B cell (primary cell): ENCODE results near the gene TTLL11.

Experiments
- EZH2 ChIP-seq: IDR thresholded peaks from 2 replicates; pipeline ENCODE4 v1.6.1; 2012; ENCODE audit warnings: borderline replicate concordance, low read depth, mild to moderate bottlenecking, moderate library complexity, low read length; ENCODE audit not compliant: insufficient read depth, poor library complexity, severe bottlenecking
- TF ChIP-seq, protein P1 (sequence below): fragments of 200-600 bp; IDR thresholded peaks from one replicate; pipeline ENCODE4 v1.8.0; 2022; ENCODE audit warnings: antibody characterized with exemption, mild to moderate bottlenecking

- TF ChIP-seq, protein P1, sequence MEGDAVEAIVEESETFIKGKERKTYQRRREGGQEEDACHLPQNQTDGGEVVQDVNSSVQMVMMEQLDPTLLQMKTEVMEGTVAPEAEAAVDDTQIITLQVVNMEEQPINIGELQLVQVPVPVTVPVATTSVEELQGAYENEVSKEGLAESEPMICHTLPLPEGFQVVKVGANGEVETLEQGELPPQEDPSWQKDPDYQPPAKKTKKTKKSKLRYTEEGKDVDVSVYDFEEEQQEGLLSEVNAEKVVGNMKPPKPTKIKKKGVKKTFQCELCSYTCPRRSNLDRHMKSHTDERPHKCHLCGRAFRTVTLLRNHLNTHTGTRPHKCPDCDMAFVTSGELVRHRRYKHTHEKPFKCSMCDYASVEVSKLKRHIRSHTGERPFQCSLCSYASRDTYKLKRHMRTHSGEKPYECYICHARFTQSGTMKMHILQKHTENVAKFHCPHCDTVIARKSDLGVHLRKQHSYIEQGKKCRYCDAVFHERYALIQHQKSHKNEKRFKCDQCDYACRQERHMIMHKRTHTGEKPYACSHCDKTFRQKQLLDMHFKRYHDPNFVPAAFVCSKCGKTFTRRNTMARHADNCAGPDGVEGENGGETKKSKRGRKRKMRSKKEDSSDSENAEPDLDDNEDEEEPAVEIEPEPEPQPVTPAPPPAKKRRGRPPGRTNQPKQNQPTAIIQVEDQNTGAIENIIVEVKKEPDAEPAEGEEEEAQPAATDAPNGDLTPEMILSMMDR = no peak
- TF ChIP-seq EZH2 = no peak
Observed at GRCh38 chr9:121781701-121782464, 311.2 kb downstream of the TTLL11 start.
